BLaER1 treated with 17β-estradiol and CSF1 and Interleukin-3, amounts not matched to agents 10 nM and 100 nM (cell line): ENCODE data around the gene ATP6V0A1.
"Not testable (repeated sequence)": the region's sequence is repeated elsewhere in the genome, so short reads cannot be mapped to it uniquely, and the experiment has no call there.

Source experiments
- H3K27ac ChIP-seq, 11 experiments: shearing (Covaris generic); formaldehyde crosslinking; 2 replicates each; pipeline ENCODE4 v1.8.1; 2022
- H3K27me3 ChIP-seq, 11 experiments: shearing (Covaris generic); formaldehyde crosslinking; 2 replicates each; pipeline ENCODE4 v1.8.1; 2022
- H3K36me3 ChIP-seq, 11 experiments: shearing (Covaris generic); formaldehyde crosslinking; 2 replicates each; pipeline ENCODE4 v1.8.1; 2022
- H3K4me1 ChIP-seq, 10 experiments: shearing (Covaris generic); formaldehyde crosslinking; 2 replicates each; pipeline ENCODE4 v1.8.1; 2022
- H3K4me2 ChIP-seq, 11 experiments: shearing (Covaris generic); formaldehyde crosslinking; 2 replicates each; pipeline ENCODE4 v1.8.1; 2022
- H3K4me3 ChIP-seq, 10 experiments: shearing (Covaris generic); formaldehyde crosslinking; 2 replicates each; pipeline ENCODE4 v1.8.1; 2022
- H3K9ac ChIP-seq, 11 experiments: shearing (Covaris generic); formaldehyde crosslinking; 2 replicates each; pipeline ENCODE4 v1.8.1; 2022
- H3K9me3 ChIP-seq, 11 experiments: shearing (Covaris generic); formaldehyde crosslinking; replicated peaks in 1 of 11; 2 replicates each; pipeline ENCODE4 v1.8.1; 2022
- H4K20me1 ChIP-seq, 11 experiments: shearing (Covaris generic); formaldehyde crosslinking; 2 replicates each; pipeline ENCODE4 v1.8.1; 2022
- Cebpa-rat ChIP-seq, 11 experiments: shearing (Covaris generic); IDR thresholded peaks; 2 replicates each; pipeline ENCODE4 v1.8.1; 2022

Gene ATP6V0A1

GRCh38 chr17:42429726-42430447 is 28.8 kb upstream of the ATP6V0A1 start:
- no peak for TF ChIP-seq Cebpa-rat (IDR thresholded peaks at IDR 0.05)
- Histone ChIP-seq H4K20me1 (no peaks in the 10 kb centered on the region), H3K4me1 (peaks cover 4 to 41% (median 10%) of the 10 kb centered on the region in 10 experiments; a peak in 10 of 20 replicates), H3K36me3 (no peaks in the 10 kb centered on the region), H3K27ac (no peak overlapping the region), H3K9me3 (no peaks in the 10 kb centered on the region), H3K4me3 (no peak overlapping the region), H3K9ac (no peak overlapping the region), H3K4me2 (peak overlapping the region in 5 of 11 experiments; percentile 9 to 59 (median 20); a peak in 10 of 22 replicates), H3K27me3 (peaks cover 3 to 14% (median 11%) of the 10 kb centered on the region in 11 experiments; a peak in 21 of 22 replicates)

GRCh38 chr17:42431758-42432161 is 26.9 kb upstream of the ATP6V0A1 start:
- Histone ChIP-seq H3K4me1 (peaks cover 4 to 49% (median 10%) of the 10 kb centered on the region in 10 experiments; a peak in 10 of 20 replicates), H3K27ac (no peak overlapping the region), H4K20me1 (no peaks in the 10 kb centered on the region), H3K36me3 (no peaks in the 10 kb centered on the region), H3K9ac (no peak overlapping the region), H3K9me3 (no peaks in the 10 kb centered on the region), H3K27me3 (no peaks in the 10 kb centered on the region), H3K4me2 (peak overlapping the region in 3 of 11 experiments; percentile 20 to 59 (median 56); a peak in 6 of 22 replicates), H3K4me3 (no peak overlapping the region)
- no peak for TF ChIP-seq Cebpa-rat (IDR thresholded peaks at IDR 0.05)

- no peak overlapping the region for H3K4me3 ChIP-seq
- H3K27me3 ChIP-seq, result no peaks in the 10 kb centered on the region
- no peaks in the 10 kb centered on the region for H3K9me3 ChIP-seq
- no peak overlapping the region for H3K9ac ChIP-seq
- H3K4me2 ChIP-seq, result peak overlapping the region in 3 of 11 experiments; percentile 1 to 29 (median 23); a peak in 2 of 22 replicates
- H3K4me1 ChIP-seq, result peaks cover 0 to 43% (median 15%) of the 10 kb centered on the region in 10 experiments; a peak in 17 of 20 replicates
- no peaks in the 10 kb centered on the region for H4K20me1 ChIP-seq
- TF ChIP-seq Cebpa-rat (IDR thresholded peaks at IDR 0.05), result no peak
- no peak overlapping the region for H3K27ac ChIP-seq
- no peaks in the 10 kb centered on the region for H3K36me3 ChIP-seq
These were observed 22.3 kb upstream of the ATP6V0A1 start for GRCh38 chr17:42436391-42436790.

- no peaks in the 10 kb centered on the region for H3K9me3 ChIP-seq
- no peaks in the 10 kb centered on the region for H3K27me3 ChIP-seq
These were observed 19.8 kb upstream of the ATP6V0A1 start for GRCh38 chr17:42438600-42439567.

GRCh38 chr17:42441371-42442195 is 17.1 kb upstream of the ATP6V0A1 start:
- Histone ChIP-seq H3K4me2 (peak overlapping the region; percentile 12 to 88 (median 57); a peak in 19 of 22 replicates), H3K36me3 (no peaks in the 10 kb centered on the region), H3K27ac (peak overlapping the region in 4 of 11 experiments; percentile 19 to 68 (median 53); a peak in 6 of 22 replicates), H3K4me1 (peaks cover 0 to 57% (median 23%) of the 10 kb centered on the region in 10 experiments; a peak in 18 of 20 replicates), H3K9ac (peak overlapping the region in 3 of 11 experiments; percentile 34 to 39 (median 39); a peak in 3 of 22 replicates), H4K20me1 (no peaks in the 10 kb centered on the region), H3K4me3 (peak overlapping the region in 1 of 10 experiments; percentile 5; a peak in 1 of 20 replicates), H3K9me3 (no peaks in the 10 kb centered on the region), H3K27me3 (no peaks in the 10 kb centered on the region)
- no peak for TF ChIP-seq Cebpa-rat (IDR thresholded peaks at IDR 0.05)

More at GRCh38 chr17:42438600-42439567, 19.8 kb upstream of the ATP6V0A1 start:
- no peaks in the 10 kb centered on the region for H3K36me3 ChIP-seq
- H3K4me2 ChIP-seq, result peak overlapping the region in 8 of 11 experiments; percentile 2 to 88 (median 40); a peak in 6 of 22 replicates
- peaks cover 0 to 56% (median 23%) of the 10 kb centered on the region in 10 experiments; a peak in 18 of 20 replicates for H3K4me1 ChIP-seq
- H3K9ac ChIP-seq, result no peak overlapping the region
- no peak overlapping the region for H3K4me3 ChIP-seq
- TF ChIP-seq Cebpa-rat (IDR thresholded peaks at IDR 0.05), result no peak
- H4K20me1 ChIP-seq, result no peaks in the 10 kb centered on the region
- H3K27ac ChIP-seq, result no peak overlapping the region

GRCh38 chr17:42442196-42442565 is 16.5 kb upstream of the ATP6V0A1 start:
- Histone ChIP-seq H3K4me3 (0 out of 20 replicates have a peak overlapping the region, but pooled peaks of 1 of the 10 experiments have one; percentile 5), H3K4me1 (peaks cover 0 to 62% (median 23%) of the 10 kb centered on the region in 10 experiments; a peak in 18 of 20 replicates), H3K36me3 (no peaks in the 10 kb centered on the region), H3K9me3 (peaks cover 0 to 5% (median under 1%) of the 10 kb centered on the region in 11 experiments; a peak in 5 of 22 replicates), H4K20me1 (no peaks in the 10 kb centered on the region), H3K27ac (peak overlapping the region in 3 of 11 experiments; percentile 51 to 68 (median 55); a peak in 5 of 22 replicates), H3K4me2 (peak overlapping the region in 10 of 11 experiments; percentile 12 to 88 (median 58); a peak in 16 of 22 replicates), H3K27me3 (no peaks in the 10 kb centered on the region), H3K9ac (peak overlapping the region in 3 of 11 experiments; percentile 34 to 39 (median 39); a peak in 3 of 22 replicates)
- TF ChIP-seq Cebpa-rat (IDR thresholded peaks at IDR 0.05), result no peak

- H3K36me3 ChIP-seq, H3K4me3 ChIP-seq, H3K27ac ChIP-seq, H3K9ac ChIP-seq, H3K27me3 ChIP-seq, H3K4me2 ChIP-seq, H4K20me1 ChIP-seq: not testable (repeated sequence)
- Histone ChIP-seq H3K4me1 (peaks cover 6 to 53% (median 21%) of the 10 kb centered on the region in 10 experiments; a peak in 17 of 20 replicates), H3K9me3 (peaks cover 0 to 23% (median 16%) of the 10 kb centered on the region in 11 experiments; a peak in 14 of 22 replicates)
These were observed 9.5 kb upstream of the ATP6V0A1 start for GRCh38 chr17:42449176-42449575.

- not testable (repeated sequence) for H3K4me2 ChIP-seq, H3K36me3 ChIP-seq, H3K9ac ChIP-seq, H3K4me3 ChIP-seq, H3K27me3 ChIP-seq, H4K20me1 ChIP-seq, H3K27ac ChIP-seq
- peaks cover 12 to 59% (median 28%) of the 10 kb centered on the region in 10 experiments for H3K4me1 ChIP-seq
- peaks cover 0 to 23% (median 16%) of the 10 kb centered on the region in 11 experiments; a peak in 14 of 22 replicates for H3K9me3 ChIP-seq
These were observed 8.8 kb upstream of the ATP6V0A1 start for GRCh38 chr17:42449838-42450237.

GRCh38 chr17:42451270-42451669 is 7.4 kb upstream of the ATP6V0A1 start:
- H3K4me1 ChIP-seq, result peaks cover 26 to 69% (median 42%) of the 10 kb centered on the region in 10 experiments
- H4K20me1 ChIP-seq, result not testable (repeated sequence)

More at GRCh38 chr17:42451270-42451669, 7.4 kb upstream of the ATP6V0A1 start:
- H3K4me2 ChIP-seq, result peak overlapping the region in 3 of 11 experiments; percentile 89 to 95 (median 93); a peak in 5 of 22 replicates
- H3K27ac ChIP-seq, H3K9ac ChIP-seq, H3K27me3 ChIP-seq, H3K36me3 ChIP-seq, H3K4me3 ChIP-seq: not testable (repeated sequence)
- peaks cover 0 to 23% (median 16%) of the 10 kb centered on the region in 11 experiments; a peak in 14 of 22 replicates for H3K9me3 ChIP-seq
